Activated CD4-positive, alpha-beta T cell treated with anti-CD3 and anti-CD28 coated beads for 36 hours (primary cell): ENCODE measurements around the gene SLC45A2. TPM values are rescaled to one million over a fixed set of nuclear protein-coding genes. Genes with fewer than 3 reads are reported as not detected.
"Not testable (repeated sequence)": the region's sequence is repeated elsewhere in the genome, so short reads cannot be mapped to it uniquely, and the experiment has no call there.

ENCODE experiments used
- ATAC-seq: fragments of 200-7000 bp; cut with Tn5 transposase; one replicate; pipeline ENCODE4 v1.10.0; 2021; ENCODE audit warnings: mild to moderate bottlenecking, moderate library complexity
- CTCF ChIA-PET: fragments of 350-600 bp; sonication (Branson Sonifier 250); formaldehyde crosslinking; loops from one replicate; lab custom pipeline; 2021; ENCODE audit warnings: antibody characterized with exemption; lab: Charles Lee
- POLR2A ChIA-PET: fragments of 350-600 bp; sonication (Branson Sonifier 250); formaldehyde crosslinking; loops from one replicate; lab custom pipeline; 2021; ENCODE audit warnings: antibody characterized with exemption, inconsistent platforms; lab: Charles Lee
- DNase-seq: peaks from one replicate; pipeline ENCODE4 v3.0.0-alpha.2; 2020
- H3K27ac Mint-ChIP-seq: one replicate; pipeline ENCODE4 v1.8.0; 2021; ENCODE audit warnings: mixed read lengths
- H3K27me3 Mint-ChIP-seq: one replicate; pipeline ENCODE4 v1.8.0; 2021; ENCODE audit warnings: mixed read lengths
- H3K36me3 Mint-ChIP-seq: one replicate; pipeline ENCODE4 v1.8.0; 2021; ENCODE audit warnings: low read depth, mixed read lengths
- H3K4me1 Mint-ChIP-seq: one replicate; pipeline ENCODE4 v1.8.0; 2021; ENCODE audit warnings: mixed read lengths
- H3K4me3 Mint-ChIP-seq: one replicate; pipeline ENCODE4 v1.8.0; 2021; ENCODE audit warnings: mild to moderate bottlenecking, moderate library complexity, mixed read lengths
- H3K9me3 Mint-ChIP-seq: one replicate; pipeline ENCODE4 v1.8.0; 2021; ENCODE audit warnings: low read depth, mixed read lengths
- intact Hi-C, 2 experiments: fragments of 100-400 bp; cut with DNase I in 1 of 2; cut with micrococcal nuclease in 1 of 2; formaldehyde crosslinking; loops; one replicate each; pipeline versions ENCODE4 v1.14.2 to v1.15.1; 2022 to 2024; cut with DNase I, micrococcal nuclease
- total RNA-seq, 2 experiments: library from RNA; stranded (reverse); gene quantifications; one replicate each; pipeline ENCODE4 v1.2.3, GENCODE V29; 2021

SLC45A2 gene
- total RNA-seq, 2 experiments from 2014 or later = not detected

- Mint-ChIP-seq H3K36me3 (no peaks in the 10 kb centered on the region), H3K27me3 (no peaks in the 10 kb centered on the region), H3K4me3 (no peak overlapping the region), H3K9me3 (no peaks in the 10 kb centered on the region), H3K27ac (no peak overlapping the region), H3K4me1 (peaks cover 14% of the 10 kb centered on the region)
- intact Hi-C loops = loop anchor here in 1 of 2 experiments (1.0 kb wide), 1 partner anchor 532 kb away; no protein-coding TSS in a partner anchor
- ATAC-seq (no peak), DNase-seq (no peak)
- POLR2A ChIA-PET = interaction anchor here (0.5 kb wide), 1 partner anchor 499 kb away, joined by 4 read pairs; no protein-coding TSS in a partner anchor
- CTCF ChIA-PET = interaction anchor here (0.7 to 2.7 kb wide), 5 partner anchors 13 to 1559 kb away, joined by 3 to 7 read pairs (median 6); no protein-coding TSS in a partner anchor
These were observed 16.1 kb downstream of the SLC45A2 start for GRCh38 chr5:33968211-33969005.

- H3K4me1 Mint-ChIP-seq = peaks cover 7% of the 10 kb centered on the region
- ChIA-PET POLR2A (interaction anchor here (0.6 kb wide), 1 partner anchor 1106 kb away, joined by 4 read pairs; no protein-coding TSS in a partner anchor), CTCF (interaction anchor here (0.7 kb wide), 3 partner anchors 10 to 317 kb away, joined by 3 to 4 read pairs (median 3); no protein-coding TSS in a partner anchor)
- ATAC-seq (no peak), DNase-seq (no peak)
- intact Hi-C loops = no loop called here
- no peak overlapping the region for H3K4me3 Mint-ChIP-seq
- no peak overlapping the region for H3K27ac Mint-ChIP-seq
- no peaks in the 10 kb centered on the region for H3K27me3 Mint-ChIP-seq
- no peaks in the 10 kb centered on the region for H3K9me3 Mint-ChIP-seq
- no peaks in the 10 kb centered on the region for H3K36me3 Mint-ChIP-seq
These were observed 17.7 kb downstream of the SLC45A2 start for GRCh38 chr5:33966805-33967204.

- ATAC-seq = peak; percentile 76
- H3K4me1 Mint-ChIP-seq = peaks cover 7% of the 10 kb centered on the region
- intact Hi-C loops = no loop called here
- H3K27me3 Mint-ChIP-seq = peaks cover 7% of the 10 kb centered on the region
- DNase-seq = no peak
- no peaks in the 10 kb centered on the region for H3K36me3 Mint-ChIP-seq
- ChIA-PET POLR2A (no interaction called here), CTCF (no interaction called here)
- H3K4me3 Mint-ChIP-seq = no peak overlapping the region
- no peaks in the 10 kb centered on the region for H3K9me3 Mint-ChIP-seq
- no peak overlapping the region for H3K27ac Mint-ChIP-seq
These were observed 20.3 kb downstream of the SLC45A2 start for GRCh38 chr5:33964132-33964700.

GRCh38 chr5:33958176-33958575 lies 26.3 kb downstream of the SLC45A2 start:
- Mint-ChIP-seq H3K4me3 (no peak overlapping the region), H3K27ac (no peak overlapping the region), H3K9me3 (peaks cover 5% of the 10 kb centered on the region), H3K36me3 (no peaks in the 10 kb centered on the region), H3K4me1 (no peaks in the 10 kb centered on the region), H3K27me3 (peaks cover 9% of the 10 kb centered on the region)
- CTCF ChIA-PET = no interaction called here
- ATAC-seq (no peak), DNase-seq (no peak)
- POLR2A ChIA-PET = no interaction called here
- intact Hi-C loops = no loop called here

GRCh38 chr5:33957577-33958150 lies 26.8 kb downstream of the SLC45A2 start:
- ATAC-seq (no peak), DNase-seq (no peak)
- no peak overlapping the region for H3K4me3 Mint-ChIP-seq
- ChIA-PET CTCF (interaction anchor here (0.6 kb wide), 1 partner anchor 163 kb away, joined by 3 read pairs; no protein-coding TSS in a partner anchor), POLR2A (no interaction called here)
- peaks cover 9% of the 10 kb centered on the region for H3K27me3 Mint-ChIP-seq
- H3K9me3 Mint-ChIP-seq = peaks cover 5% of the 10 kb centered on the region
- intact Hi-C loops = no loop called here
- H3K4me1 Mint-ChIP-seq = no peaks in the 10 kb centered on the region
- H3K27ac Mint-ChIP-seq = no peak overlapping the region
- H3K36me3 Mint-ChIP-seq = no peaks in the 10 kb centered on the region

- H3K9me3 Mint-ChIP-seq, DNase-seq, ATAC-seq, H3K27me3 Mint-ChIP-seq, H3K36me3 Mint-ChIP-seq, H3K4me1 Mint-ChIP-seq, H3K27ac Mint-ChIP-seq, H3K4me3 Mint-ChIP-seq, CTCF ChIA-PET, intact Hi-C loops: not testable (repeated sequence)
- POLR2A ChIA-PET = interaction anchor here (0.7 kb wide), 1 partner anchor 17 kb away, joined by 3 read pairs; no protein-coding TSS in a partner anchor
These were observed 32.3 kb downstream of the SLC45A2 start for GRCh38 chr5:33952175-33952574.

GRCh38 chr5:33944543-33945132 lies 39.9 kb downstream of the SLC45A2 start:
- intact Hi-C loops = no loop called here
- POLR2A ChIA-PET = no interaction called here
- Mint-ChIP-seq H3K36me3 (no peaks in the 10 kb centered on the region), H3K27me3 (peaks cover 21% of the 10 kb centered on the region), H3K9me3 (no peaks in the 10 kb centered on the region), H3K4me3 (no peak overlapping the region), H3K27ac (no peak overlapping the region), H3K4me1 (no peaks in the 10 kb centered on the region)
- CTCF ChIA-PET = interaction anchor here (0.5 to 3.2 kb wide), 4 partner anchors 9 to 498 kb away, joined by 3 to 15 read pairs (median 3); partner anchors contain the start of gene RXFP3
- ATAC-seq (no peak), DNase-seq (no peak)

- intact Hi-C loops = no loop called here
- Mint-ChIP-seq H3K27me3 (peaks cover 41% of the 10 kb centered on the region), H3K4me3 (no peak overlapping the region)
These were observed 43.4 kb downstream of the SLC45A2 start for GRCh38 chr5:33941090-33941489.

GRCh38 chr5:33939556-33940262 lies 44.8 kb downstream of the SLC45A2 start:
- Mint-ChIP-seq H3K27me3 (peaks cover 46% of the 10 kb centered on the region), H3K4me1 (no peaks in the 10 kb centered on the region), H3K27ac (no peak overlapping the region), H3K4me3 (no peak overlapping the region), H3K9me3 (no peaks in the 10 kb centered on the region), H3K36me3 (no peaks in the 10 kb centered on the region)
- ATAC-seq (no peak), DNase-seq (no peak)
- intact Hi-C loops = loop anchor here in 1 of 2 experiments (10.0 kb wide), 1 partner anchor 1225 kb away; the partner anchor contains the start of gene NPR3
- ChIA-PET CTCF (interaction anchor here (0.6 to 1.1 kb wide), 3 partner anchors 28 to 40 kb away, joined by 3 to 7 read pairs (median 3); no protein-coding TSS in a partner anchor), POLR2A (no interaction called here)

More at GRCh38 chr5:33941090-33941489, 43.4 kb downstream of the SLC45A2 start:
- DNase-seq (no peak), ATAC-seq (no peak)
- no peaks in the 10 kb centered on the region for H3K9me3 Mint-ChIP-seq
- ChIA-PET CTCF (interaction anchor here (0.7 kb wide), 1 partner anchor 92 kb away, joined by 3 read pairs; no protein-coding TSS in a partner anchor), POLR2A (no interaction called here)
- H3K4me1 Mint-ChIP-seq = no peaks in the 10 kb centered on the region
- H3K27ac Mint-ChIP-seq = no peak overlapping the region
- no peaks in the 10 kb centered on the region for H3K36me3 Mint-ChIP-seq

- peaks cover 46% of the 10 kb centered on the region for H3K27me3 Mint-ChIP-seq
- no peak for ATAC-seq
- POLR2A ChIA-PET = no interaction called here
- DNase-seq = no peak
- no peaks in the 10 kb centered on the region for H3K4me1 Mint-ChIP-seq
- H3K36me3 Mint-ChIP-seq = no peaks in the 10 kb centered on the region
- intact Hi-C loops = loop anchor here in 1 of 2 experiments (10.0 kb wide), 1 partner anchor 1224 kb away; the partner anchor contains the start of gene NPR3
- H3K9me3 Mint-ChIP-seq = no peaks in the 10 kb centered on the region
- no peak overlapping the region for H3K27ac Mint-ChIP-seq
- no peak overlapping the region for H3K4me3 Mint-ChIP-seq
- CTCF ChIA-PET = interaction anchor here (1.1 kb wide), 1 partner anchor 31 kb away, joined by 3 read pairs; no protein-coding TSS in a partner anchor
These were observed 45.6 kb downstream of the SLC45A2 start for GRCh38 chr5:33938881-33939280.
